Endothelial cell (in vitro differentiated cells): Measurements from ENCODE around the gene MBLAC2. TPM values are rescaled to one million over a fixed set of nuclear protein-coding genes. Genes with fewer than 3 reads are reported as not detected.

Source experiments
- DNase-seq: peaks from one replicate; pipeline ENCODE4 v3.0.0; 2021; ENCODE audit warnings: low spot score
- H3K27ac Mint-ChIP-seq: one replicate; pipeline ENCODE4 v1.8.0; 2021; ENCODE audit warnings: mixed read lengths, inconsistent platforms; ENCODE audit not compliant: unreplicated experiment
- H3K27me3 Mint-ChIP-seq: one replicate; pipeline ENCODE4 v1.8.0; 2021; ENCODE audit warnings: mild to moderate bottlenecking, moderate library complexity, mixed read lengths, inconsistent platforms; ENCODE audit not compliant: unreplicated experiment
- H3K36me3 Mint-ChIP-seq: one replicate; pipeline ENCODE4 v1.8.0; 2021; ENCODE audit warnings: mild to moderate bottlenecking, low read depth, mixed read lengths, inconsistent platforms; ENCODE audit not compliant: unreplicated experiment
- H3K4me1 Mint-ChIP-seq: one replicate; pipeline ENCODE4 v1.8.0; 2021; ENCODE audit warnings: mild to moderate bottlenecking, mixed read lengths, inconsistent platforms; ENCODE audit not compliant: unreplicated experiment
- H3K4me3 Mint-ChIP-seq: one replicate; pipeline ENCODE4 v1.8.0; 2021; ENCODE audit warnings: mild to moderate bottlenecking, mixed read lengths, inconsistent platforms; ENCODE audit not compliant: unreplicated experiment
- H3K9me3 Mint-ChIP-seq: one replicate; pipeline ENCODE4 v1.8.0; 2021; ENCODE audit warnings: mixed read lengths, inconsistent platforms; ENCODE audit not compliant: unreplicated experiment
- CTCF ChIP-seq: fragments of 200-600 bp; sonication (generic); IDR thresholded peaks from one replicate; pipeline ENCODE4 v1.5.0; 2021; ENCODE audit warnings: antibody characterized with exemption; ENCODE audit not compliant: unreplicated experiment
- total RNA-seq: library from RNA; stranded (reverse); fragmentation: NEBNext Ultra II Directional; extraction: Animal tissue kit (Norgen Biotek cat#: 25700); gene quantifications from one replicate; pipeline ENCODE4 v1.2.1, GENCODE V29; 2021; ENCODE audit not compliant: unreplicated experiment

The MBLAC2 gene
- total RNA-seq, 1 donor from 2014 or later = 3.8 TPM

GRCh38 chr5:90488791-90489190, 14.2 kb upstream of the MBLAC2 start:
- no peak for TF ChIP-seq CTCF
- H3K9me3 Mint-ChIP-seq = no peaks in the 10 kb centered on the region
- no peaks in the 10 kb centered on the region for H3K4me1 Mint-ChIP-seq
- peaks cover 3% of the 10 kb centered on the region for H3K27me3 Mint-ChIP-seq
- no peak overlapping the region for H3K4me3 Mint-ChIP-seq
- no peak for DNase-seq
- no peaks in the 10 kb centered on the region for H3K36me3 Mint-ChIP-seq
- H3K27ac Mint-ChIP-seq = no peak overlapping the region

GRCh38 chr5:90484540-90484939, 10.0 kb upstream of the MBLAC2 start:
- Mint-ChIP-seq H3K27me3 (peaks cover 3% of the 10 kb centered on the region), H3K4me3 (no peak overlapping the region), H3K27ac (no peak overlapping the region), H3K36me3 (no peaks in the 10 kb centered on the region), H3K9me3 (no peaks in the 10 kb centered on the region), H3K4me1 (no peaks in the 10 kb centered on the region)
- no peak for TF ChIP-seq CTCF
- no peak for DNase-seq

GRCh38 chr5:90483206-90483605, 8.6 kb upstream of the MBLAC2 start:
- no peaks in the 10 kb centered on the region for H3K9me3 Mint-ChIP-seq
- no peak overlapping the region for H3K4me3 Mint-ChIP-seq
- H3K27me3 Mint-ChIP-seq = peaks cover 3% of the 10 kb centered on the region
- no peak for DNase-seq
- no peak for TF ChIP-seq CTCF
- H3K36me3 Mint-ChIP-seq = no peaks in the 10 kb centered on the region
- H3K4me1 Mint-ChIP-seq = no peaks in the 10 kb centered on the region
- H3K27ac Mint-ChIP-seq = no peak overlapping the region

GRCh38 chr5:90480699-90481098, 6.1 kb upstream of the MBLAC2 start:
- TF ChIP-seq CTCF = no peak
- no peaks in the 10 kb centered on the region for H3K27me3 Mint-ChIP-seq
- no peak overlapping the region for H3K4me3 Mint-ChIP-seq
- H3K9me3 Mint-ChIP-seq = no peaks in the 10 kb centered on the region
- DNase-seq = no peak
- H3K27ac Mint-ChIP-seq = no peak overlapping the region
- H3K4me1 Mint-ChIP-seq = peaks cover 14% of the 10 kb centered on the region
- H3K36me3 Mint-ChIP-seq = no peaks in the 10 kb centered on the region

GRCh38 chr5:90479611-90480385, 5.2 kb upstream of the MBLAC2 start:
- no peaks in the 10 kb centered on the region for H3K9me3 Mint-ChIP-seq
- no peak overlapping the region for H3K27ac Mint-ChIP-seq
- no peak for TF ChIP-seq CTCF
- H3K27me3 Mint-ChIP-seq = peaks cover 4% of the 10 kb centered on the region
- no peak overlapping the region for H3K4me3 Mint-ChIP-seq
- H3K4me1 Mint-ChIP-seq = peaks cover 18% of the 10 kb centered on the region
- H3K36me3 Mint-ChIP-seq = no peaks in the 10 kb centered on the region
- no peak for DNase-seq
